TTC549 (cell line): Measurements from ENCODE around the gene PPP1R9B.

ENCODE experiments used
- FAIRE-seq: peaks from 2 replicates; lab custom pipeline; 2012; peaks lifted over from hg19 to GRCh38; lab: Jason Lieb, UNC

The PPP1R9B gene

DNA sequence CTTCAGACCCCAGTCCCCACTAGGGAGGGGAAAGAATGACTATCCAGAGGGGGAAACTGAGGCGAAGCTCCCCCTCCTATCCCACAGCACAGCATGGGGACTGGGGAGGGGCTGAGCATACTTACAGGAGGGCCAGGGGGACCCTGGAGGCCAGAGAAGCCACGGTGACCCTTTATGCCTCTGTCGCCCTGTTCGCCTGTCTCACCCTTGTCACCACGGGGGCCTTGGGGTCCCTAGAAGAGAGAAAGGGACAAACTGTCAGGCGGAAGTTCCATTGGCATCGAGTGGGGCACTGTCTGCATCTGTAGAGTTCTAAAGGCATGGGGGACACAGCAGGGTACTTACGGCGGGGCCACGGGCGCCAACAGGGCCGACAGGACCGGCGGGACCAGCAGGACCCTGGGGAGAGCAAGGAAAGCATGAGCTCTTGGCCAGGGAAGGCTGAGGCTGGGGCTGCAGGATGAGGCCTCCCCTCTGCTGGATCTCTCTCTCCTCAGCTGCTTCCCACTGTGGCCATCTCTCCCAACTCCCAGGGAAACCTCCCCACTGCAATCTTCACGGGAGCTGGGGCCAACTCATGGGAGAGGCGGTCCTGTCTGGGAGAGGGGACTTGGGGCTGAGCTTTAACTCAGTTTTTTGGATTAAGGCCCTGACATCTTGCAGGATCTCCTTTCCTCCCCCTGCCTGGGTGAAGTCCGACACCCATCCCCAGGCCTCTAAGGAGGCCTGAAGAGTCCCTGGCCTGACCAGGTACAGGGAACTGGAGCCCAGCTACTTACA, 37.5 kb upstream of the PPP1R9B start:
- FAIRE-seq, result no peak

DNA sequence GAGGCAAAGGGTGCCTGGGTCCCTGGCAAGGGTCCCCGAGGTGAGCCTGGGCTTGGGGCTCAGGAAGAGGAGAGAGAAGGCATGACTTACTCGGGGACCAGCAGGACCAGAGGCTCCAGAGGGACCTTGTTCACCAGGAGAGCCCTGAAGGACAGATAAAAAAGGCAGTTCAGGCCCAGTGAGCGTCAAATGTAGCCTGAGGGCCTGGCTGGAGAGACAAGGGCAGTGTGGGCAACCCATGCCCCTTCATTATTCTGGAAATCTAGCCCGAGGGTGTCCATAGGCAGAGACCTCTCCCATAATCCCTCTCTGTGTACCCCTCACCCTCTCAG, 36.9 kb upstream of the PPP1R9B start:
- FAIRE-seq, result no peak

DNA sequence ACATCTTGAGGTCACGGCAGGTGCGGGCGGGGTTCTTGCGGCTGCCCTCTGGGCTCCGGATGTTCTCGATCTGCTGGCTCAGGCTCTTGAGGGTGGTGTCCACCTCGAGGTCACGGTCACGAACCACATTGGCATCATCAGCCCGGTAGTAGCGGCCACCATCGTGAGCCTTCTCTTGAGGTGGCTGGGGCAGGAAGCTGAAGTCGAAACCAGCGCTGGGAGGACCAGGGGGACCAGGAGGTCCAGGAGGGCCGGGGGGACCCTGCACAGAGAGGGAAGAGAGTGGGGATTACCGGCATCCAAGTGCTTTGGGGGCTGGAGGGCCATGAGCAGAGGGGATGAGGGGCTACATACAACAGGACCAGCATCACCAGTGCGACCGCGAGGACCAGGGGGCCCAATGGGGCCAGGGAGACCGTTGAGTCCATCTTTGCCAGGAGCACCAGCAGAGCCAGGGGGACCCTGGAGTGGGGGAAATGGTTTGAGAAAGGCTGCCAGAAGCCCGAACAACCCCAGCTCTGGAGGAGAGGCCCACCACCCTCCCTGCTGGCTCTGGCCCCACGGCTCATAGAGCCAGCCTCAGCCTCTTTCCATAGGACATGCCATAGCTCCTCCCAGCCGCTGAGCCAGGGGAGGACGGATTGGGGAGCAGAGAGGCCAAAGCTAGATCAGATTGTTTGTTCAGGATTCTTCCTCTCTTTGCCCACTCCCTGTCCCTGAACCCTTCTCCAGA, 36.4 kb upstream of the PPP1R9B start:
- FAIRE-seq, result no peak

DNA sequence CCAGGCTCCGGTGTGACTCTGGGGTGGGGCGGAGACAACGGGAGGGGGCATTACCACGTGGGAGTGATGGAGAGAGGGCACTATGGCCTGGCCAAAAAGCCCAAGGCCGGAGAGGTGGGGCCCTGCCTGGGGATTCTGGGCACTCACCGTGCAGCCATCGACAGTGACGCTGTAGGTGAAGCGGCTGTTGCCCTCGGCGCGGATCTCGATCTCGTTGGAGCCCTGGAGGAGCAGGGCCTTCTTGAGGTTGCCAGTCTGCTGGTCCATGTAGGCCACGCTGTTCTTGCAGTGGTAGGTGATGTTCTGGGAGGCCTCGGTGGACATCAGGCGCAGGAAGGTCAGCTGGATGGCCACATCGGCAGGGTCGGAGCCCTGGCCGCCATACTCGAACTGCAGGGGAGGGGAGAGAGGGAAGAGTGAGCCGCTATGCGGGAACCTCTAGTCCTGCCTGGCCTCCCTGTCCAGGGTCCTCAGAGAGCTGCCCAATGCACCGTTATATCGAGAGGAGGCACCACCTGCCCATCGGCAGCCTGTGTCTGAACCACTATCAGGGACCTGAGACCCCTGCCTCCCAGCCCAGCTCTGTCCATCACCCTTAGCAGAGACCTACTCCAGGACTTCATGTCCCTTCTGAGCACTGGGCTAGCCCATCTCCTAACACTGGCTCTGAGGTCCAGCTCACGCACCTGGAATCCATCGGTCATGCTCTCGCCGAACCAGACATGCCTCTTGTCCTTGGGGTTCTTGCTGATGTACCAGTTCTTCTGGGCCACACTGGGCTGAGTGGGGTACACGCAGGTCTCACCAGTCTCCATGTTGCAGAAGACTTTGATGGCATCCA, 35.4 kb upstream of the PPP1R9B start:
- no peak for FAIRE-seq

DNA sequence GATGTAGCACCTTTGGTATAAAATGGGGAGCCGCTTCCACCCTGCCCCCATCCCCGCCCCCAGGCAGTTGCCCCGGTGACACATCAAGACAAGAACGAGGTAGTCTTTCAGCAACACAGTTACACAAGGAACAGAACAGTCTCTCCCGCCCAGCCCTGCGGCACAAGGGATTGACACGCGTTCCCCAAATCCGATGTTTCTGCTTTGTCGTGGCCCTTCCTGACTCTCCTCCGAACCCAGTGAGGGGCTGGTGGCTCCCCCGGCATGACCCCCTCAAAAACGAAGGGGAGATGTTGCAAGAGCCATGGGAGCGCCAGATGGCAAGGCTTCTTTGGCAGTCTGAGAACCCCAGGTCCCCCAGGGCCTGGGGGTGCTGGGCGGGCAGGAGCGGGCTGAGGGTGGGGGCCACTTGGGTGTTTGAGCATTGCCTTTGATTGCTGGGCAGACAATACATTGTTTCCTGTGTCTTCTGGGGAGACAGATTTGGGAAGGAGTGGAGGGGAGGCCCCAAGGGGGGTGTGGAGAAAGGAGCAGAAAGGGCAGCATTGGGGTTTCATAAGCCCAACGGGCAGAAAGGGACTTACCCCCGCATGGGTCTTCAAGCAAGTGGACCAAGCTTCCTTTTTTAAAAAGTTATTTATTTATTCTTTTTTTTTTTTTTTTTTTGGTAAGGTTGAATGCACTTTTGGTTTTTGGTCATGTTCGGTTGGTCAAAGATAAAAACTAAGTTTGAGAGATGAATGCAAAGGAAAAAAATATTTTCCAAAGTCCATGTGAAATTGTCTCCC, 34.3 kb upstream of the PPP1R9B start:
- FAIRE-seq, result no peak

DNA sequence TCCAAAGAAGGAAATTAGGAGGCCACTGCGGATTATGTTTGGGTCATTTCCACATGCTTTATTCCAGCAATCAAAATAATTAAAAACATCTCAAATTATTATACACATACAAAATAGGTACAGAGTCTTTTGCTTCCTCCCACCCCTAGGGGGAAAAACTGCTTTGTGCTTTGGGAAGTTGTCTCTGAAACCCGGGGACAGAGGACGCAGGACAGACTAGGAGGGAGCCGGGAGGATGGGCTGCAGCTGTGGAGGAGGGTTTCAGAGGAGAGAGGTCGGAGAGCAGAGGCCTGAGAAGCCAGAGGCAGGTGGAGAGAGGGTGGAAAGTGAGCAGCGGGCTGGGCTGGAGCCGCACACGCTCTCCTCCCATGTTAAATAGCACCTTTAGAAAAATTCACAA, 33.6 kb upstream of the PPP1R9B start:
- no peak for FAIRE-seq

DNA sequence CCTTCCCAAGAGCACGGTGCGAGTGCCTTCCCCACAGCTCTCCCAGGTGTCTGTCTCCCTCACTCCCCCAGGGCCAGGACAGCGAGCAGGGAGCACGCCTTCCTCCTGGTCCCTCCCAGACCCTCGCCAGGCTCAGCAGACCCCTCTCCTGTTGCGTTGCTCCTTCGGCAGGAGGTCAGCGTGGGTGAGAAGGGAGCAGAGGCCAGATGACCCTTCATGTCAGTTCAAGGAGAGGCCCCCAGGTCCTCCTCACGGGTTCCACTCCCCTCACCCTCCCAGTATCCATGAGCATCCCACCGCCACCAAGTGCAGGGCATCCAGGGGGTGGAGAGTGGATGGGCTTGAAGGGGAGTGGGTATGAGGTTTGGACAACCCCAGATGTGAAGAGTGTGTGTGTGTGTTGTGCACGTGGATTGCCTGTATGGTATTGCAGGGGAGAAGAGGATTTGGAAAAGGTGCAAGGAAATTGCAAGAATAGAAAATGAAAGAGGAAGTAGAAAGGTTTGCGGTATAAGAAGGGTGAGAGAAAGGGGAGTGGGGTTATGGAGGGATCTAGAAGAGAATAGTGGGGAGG, 33.0 kb upstream of the PPP1R9B start:
- no peak for FAIRE-seq

DNA sequence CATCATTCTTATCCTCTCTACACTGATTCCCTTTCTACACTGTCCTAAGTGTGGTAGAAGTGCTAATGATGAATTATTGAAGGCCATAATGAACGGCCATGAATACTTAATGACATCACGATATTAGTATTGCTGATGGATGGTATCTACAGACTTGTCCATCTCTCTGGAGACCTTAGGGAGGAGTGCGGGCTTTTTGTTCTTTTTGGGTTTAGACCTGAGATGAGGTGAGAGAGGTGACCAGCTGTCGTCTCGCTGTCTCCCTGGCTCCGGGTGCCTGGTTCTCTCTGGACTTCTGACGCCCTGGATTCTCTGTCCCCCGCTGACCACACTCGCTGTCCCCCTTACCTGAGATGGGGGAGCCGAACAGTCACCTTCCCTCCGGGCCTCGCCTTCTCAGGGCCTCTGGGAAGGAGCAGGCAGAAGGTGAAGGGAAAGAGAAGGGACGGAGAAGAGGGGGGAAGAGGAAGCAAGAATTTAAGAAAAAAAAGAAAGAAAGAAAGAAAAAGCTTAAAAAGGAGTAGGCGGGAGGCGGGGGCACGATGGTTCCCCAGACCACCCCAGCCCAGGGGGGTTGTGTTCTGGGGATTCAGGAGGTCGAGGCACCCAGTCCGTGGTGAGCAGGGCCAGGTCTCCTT, 32.4 kb upstream of the PPP1R9B start:
- FAIRE-seq, result no peak

DNA sequence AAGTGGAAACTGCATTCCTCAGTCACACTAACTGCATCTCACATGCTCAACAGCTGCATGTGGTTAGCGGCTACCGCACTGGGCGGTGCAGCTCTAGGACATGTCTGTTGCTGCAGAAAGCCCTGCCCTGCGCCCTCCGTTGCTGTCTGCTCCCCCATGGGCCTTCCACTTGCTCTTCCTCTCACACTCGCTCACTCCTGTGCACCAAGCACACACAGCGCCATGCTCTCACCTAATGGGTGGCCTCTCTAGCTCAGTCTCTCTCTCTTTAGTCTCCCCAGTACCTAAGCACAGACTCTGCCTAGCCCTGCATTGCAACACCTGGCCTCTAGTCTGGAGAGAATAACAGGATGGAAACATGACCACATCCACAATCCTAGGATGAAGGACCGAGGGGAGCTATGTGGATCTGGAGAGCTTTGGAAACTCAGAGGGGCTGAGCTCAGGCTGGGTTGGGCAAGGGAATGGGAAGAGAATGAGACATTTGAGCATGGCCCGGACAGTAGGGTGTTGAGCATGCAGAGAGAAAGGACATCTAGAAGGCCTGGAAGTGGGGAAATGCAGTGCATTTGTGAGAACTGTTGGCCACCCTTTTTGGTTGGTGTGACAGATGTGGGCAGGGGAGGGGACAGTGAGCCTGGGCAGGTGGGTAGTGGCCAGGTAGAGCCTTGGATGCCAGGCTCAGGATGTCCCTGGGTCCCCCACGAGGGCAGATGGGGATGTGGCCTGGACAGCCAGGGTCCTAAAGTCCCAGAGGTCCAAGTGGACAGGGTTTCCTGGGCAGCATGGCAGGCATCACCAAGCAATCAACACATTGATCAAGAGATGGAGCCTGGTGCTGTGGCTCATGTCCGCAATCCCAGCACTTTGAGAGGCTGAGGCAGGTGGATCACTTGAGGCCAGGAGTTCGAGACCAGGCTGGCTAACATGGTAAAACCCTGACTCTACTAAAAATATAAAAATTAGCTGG, 31.4 kb upstream of the PPP1R9B start:
- no peak for FAIRE-seq

DNA sequence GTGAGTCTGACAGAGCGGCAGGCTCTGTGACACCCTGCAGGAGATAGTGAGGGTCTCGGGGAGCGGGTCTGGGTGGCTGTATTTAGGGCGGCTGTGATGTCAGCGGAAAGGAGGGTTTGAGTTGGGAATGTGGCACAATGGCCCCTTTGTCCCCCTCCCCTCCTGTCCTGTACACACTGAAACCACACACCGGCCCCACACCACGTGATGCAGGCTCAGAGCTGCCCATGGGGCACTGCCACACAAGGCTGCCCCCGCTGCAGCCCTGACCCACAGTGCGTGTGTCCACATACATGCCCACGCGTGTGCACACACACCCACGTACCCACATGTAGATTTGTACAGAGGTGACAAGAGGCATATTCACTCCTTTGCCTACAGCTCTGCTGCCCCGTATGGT, 30.7 kb upstream of the PPP1R9B start:
- FAIRE-seq, result no peak

DNA sequence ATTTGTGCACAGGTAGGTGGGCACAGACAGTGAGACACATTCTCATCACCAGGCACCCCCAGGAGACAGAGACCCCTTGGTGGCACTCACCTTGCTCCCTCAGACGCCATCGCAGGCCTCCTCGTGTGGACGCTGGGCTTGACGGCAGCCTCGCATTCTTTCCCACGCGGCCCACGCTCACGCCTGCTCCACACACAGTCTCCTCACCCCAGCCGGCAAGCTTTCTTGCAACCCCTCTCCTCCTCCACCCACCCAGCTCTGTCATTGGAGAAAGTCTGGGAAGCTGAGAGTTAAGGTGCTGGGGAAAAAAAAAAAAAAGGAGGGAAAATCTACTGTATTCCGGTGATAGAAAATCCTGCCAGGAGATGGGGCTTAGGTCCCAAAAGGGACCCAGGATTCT, 30.1 kb upstream of the PPP1R9B start:
- no peak for FAIRE-seq

DNA sequence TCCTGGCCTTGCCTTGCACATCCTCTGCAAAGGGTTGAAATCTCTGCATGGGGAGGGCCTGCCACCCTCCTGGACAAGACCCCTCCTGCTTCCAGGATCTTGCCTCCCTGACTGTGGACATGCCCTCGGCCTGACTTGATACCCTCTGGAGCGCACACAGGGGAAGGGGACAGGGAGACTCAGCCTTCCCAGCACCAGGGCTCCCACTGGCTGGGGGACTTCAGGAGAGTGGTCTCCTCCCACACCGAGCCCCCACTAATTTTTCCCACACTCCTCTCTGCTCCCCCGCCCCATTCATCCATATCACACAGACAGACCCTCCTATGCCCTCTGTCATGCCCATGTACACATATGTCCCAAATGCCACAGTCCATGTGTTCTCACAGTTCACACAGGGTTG, 29.6 kb upstream of the PPP1R9B start:
- no peak for FAIRE-seq

DNA sequence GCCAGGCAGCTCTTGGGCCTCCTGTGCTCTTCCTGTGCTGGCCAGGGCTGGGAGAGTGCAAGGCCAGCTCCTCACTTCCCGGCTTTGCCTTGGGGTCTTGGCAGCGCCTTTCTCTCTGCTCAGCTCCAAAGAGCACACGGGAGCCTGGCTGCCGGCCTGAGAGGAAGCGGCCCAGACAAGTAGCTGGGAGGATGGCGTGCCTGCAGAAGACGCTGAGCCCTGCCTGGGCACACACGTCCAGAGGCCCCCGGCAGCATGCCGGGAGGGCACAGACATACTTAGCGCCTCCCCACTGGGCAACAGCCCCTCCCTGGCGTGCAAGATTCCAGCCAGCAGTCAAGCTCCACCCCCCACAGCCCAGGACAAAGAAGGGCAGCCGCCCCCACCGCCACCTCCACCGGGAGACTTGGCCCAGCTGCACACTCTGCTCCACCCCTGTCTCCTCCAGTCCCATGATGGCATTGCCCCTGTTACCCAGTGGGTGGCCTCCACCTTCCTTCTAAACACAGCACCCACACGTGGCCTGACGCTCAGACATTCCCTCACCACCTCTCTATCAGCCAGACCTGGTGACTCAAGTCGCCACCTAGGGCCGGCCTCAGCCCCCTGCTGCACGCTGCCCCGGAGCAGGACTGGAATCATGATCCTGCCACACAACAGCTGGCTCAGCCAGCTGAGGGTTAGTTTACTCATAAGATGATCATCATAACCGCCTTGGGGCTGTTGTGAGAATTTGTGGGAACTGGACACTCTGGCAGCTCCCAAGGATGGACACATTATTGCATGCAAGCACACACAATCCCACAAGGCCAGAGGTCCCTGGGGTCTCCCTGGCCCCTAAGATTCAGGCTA, 27.7 kb upstream of the PPP1R9B start:
- no peak for FAIRE-seq

DNA sequence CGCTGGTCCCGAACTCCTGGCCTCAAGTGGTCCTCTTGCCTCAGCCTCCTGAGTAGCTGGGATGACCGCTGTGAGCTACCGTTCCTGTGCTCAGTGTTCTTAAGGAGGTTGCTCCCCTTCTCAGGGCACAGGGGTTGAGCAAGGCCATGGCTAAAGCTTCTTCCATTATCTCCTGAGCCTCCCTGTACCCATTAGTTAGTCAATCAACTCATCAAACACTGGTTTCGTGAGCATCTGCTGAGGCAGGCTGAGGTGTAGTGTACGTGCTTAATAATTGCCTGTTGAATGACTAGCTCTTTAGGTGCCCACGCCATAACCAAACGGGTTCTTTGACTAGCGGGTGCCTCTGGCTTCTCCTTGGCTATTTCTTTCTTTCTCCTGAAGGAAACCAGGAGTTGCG, 27.0 kb upstream of the PPP1R9B start:
- FAIRE-seq, result no peak

DNA sequence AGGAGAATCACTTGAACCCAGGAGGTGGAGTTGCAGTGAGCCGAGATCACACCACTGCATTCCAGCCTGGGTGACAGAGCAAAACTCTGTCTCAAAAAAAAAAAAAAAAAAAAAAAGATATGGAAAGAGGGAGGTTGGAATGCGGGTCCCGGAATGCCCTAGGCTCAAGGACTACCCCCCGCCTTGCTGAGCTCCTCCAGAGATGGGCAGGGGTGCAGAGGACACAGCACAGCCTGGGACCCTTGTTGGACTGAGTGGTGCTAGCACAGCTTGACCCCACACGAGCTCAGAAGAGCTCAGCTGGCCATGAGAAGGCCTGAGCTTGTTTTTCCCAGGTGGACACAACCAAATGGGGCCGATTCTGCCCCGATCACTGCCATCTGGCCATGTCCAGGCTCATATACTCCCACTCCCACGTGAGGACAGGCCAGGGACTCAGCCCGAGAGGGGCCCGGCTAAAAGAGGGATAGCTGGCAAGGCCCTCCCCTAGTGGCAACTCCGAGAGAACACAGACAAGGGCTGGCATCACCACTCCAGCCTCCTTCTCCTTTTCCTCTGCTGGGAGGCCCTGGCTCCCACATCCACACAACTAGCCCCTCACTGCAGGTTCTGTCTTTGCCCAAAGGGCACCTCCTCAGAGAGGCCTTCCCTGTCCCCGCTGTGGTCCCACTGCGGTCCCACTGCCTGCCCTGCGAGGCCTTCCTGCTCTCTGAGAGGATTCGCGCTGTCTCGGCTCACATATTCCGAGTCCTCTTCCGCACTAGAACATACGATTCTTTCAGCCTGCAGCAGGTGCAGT, 26.3 kb upstream of the PPP1R9B start:
- FAIRE-seq, result no peak

DNA sequence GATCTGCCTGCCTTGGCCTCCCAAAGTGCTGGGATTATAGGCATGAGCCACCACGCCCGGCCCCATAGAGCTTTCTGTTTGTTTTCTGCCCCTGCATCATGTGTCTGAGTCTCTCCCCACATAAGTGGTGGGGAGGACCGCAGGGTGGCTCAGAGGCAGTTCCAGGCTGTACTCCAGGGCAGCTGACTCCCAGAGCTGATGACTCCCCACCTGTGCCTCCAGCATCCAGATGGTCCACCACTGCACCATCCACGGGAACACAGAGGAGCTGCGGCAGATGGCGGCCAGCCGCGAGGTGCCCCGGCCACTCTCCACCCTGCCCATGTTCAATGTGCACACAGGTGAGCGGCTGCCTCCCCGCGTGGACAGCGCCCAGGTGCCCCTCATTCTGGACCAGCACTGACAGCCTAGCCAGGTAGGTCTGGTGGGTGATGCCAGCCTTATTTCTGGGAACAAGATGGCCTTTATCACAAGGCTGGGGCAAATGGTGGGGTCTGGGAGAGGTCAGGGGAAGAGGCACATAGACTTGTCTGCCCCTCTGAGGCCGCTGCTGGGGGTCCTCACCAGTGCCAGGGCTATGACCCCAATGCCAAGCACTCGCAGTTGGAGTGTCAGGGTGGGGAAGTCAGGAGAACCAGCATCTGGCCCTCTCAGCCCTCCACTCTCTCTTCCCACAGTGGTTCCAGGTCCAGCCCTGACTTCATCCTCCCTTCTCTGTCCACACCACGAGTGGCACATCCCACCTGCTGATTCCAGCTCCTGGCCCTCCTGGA, 24.7 kb upstream of the PPP1R9B start:
- no peak for FAIRE-seq

DNA sequence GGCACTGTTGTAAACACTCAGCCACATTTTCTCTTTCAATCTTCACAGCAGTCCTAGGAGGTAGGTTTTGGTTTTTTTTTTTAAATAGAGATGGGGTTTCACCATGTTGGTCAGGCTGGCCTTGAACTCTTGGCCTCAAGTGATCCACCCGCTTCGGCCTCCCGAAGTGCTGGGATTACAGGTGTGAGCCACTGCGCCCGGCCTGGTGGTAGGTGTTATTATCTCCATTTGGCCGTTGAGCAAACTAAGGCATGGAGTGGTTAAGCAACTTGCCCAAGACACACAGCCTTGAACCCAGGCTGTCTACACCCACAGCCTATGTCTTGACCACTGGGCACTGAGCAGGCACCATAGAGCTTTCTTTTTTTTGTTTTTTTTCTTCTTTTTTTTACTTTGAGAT, 24.0 kb upstream of the PPP1R9B start:
- FAIRE-seq, result no peak
